IPS-20b (cell line): ENCODE results near the gene NAP1L5.
A peak's percentile ranks its signal among the peaks of the same experiment; 100 is the strongest.

Source experiments
- H3K27ac ChIP-seq: one replicate; pipeline ENCODE4 v1.5.1; 2013; ENCODE audit warnings: low read length
- H3K27me3 ChIP-seq: 2 replicates; pipeline ENCODE4 v1.6.1; 2013; ENCODE audit warnings: mild to moderate bottlenecking, low read length, inconsistent platforms; ENCODE audit not compliant: insufficient read depth
- H3K36me3 ChIP-seq: 2 replicates; pipeline ENCODE4 v1.6.1; 2013; ENCODE audit warnings: low read depth, mild to moderate bottlenecking, inconsistent platforms, low read length, moderate library complexity; ENCODE audit not compliant: insufficient read depth
- H3K4me1 ChIP-seq: 2 replicates; pipeline ENCODE4 v1.6.1; 2013; ENCODE audit warnings: mild to moderate bottlenecking, control low read depth, inconsistent platforms, low read length, moderate library complexity; ENCODE audit not compliant: insufficient read depth
- H3K4me3 ChIP-seq: 2 replicates; pipeline ENCODE4 v1.5.1; 2013; ENCODE audit warnings: mild to moderate bottlenecking, low read length, inconsistent platforms
- H3K9ac ChIP-seq: 2 replicates; pipeline ENCODE4 v1.6.1; 2013; ENCODE audit warnings: low read depth, mild to moderate bottlenecking, inconsistent platforms, low read length, moderate library complexity
- H3K9me3 ChIP-seq: 2 replicates; pipeline ENCODE4 v1.6.1; 2013; ENCODE audit warnings: mild to moderate bottlenecking, low read depth, low read length, inconsistent platforms; ENCODE audit not compliant: insufficient read depth

The NAP1L5 gene

GRCh38 chr4:88697141-88697540, 488 bp downstream of the NAP1L5 start:
- Histone ChIP-seq H3K27ac (no peak overlapping the region), H3K9ac (peak overlapping the region; percentile 24; the same call in 1 of the 2 replicates), H3K27me3 (no peaks in the 10 kb centered on the region; the same call in 1 of the 2 replicates), H3K36me3 (no peaks in the 10 kb centered on the region), H3K9me3 (no peaks in the 10 kb centered on the region), H3K4me1 (no peaks in the 10 kb centered on the region), H3K4me3 (peak overlapping the region; percentile 76)

- H3K4me1 ChIP-seq: no peaks in the 10 kb centered on the region
- no peaks in the 10 kb centered on the region for H3K36me3 ChIP-seq
- H3K27me3 ChIP-seq: no peaks in the 10 kb centered on the region; the same call in 1 of the 2 replicates
- no peak overlapping the region for H3K27ac ChIP-seq
- H3K4me3 ChIP-seq: peak overlapping the region; percentile 76
- no peaks in the 10 kb centered on the region for H3K9me3 ChIP-seq
- no peak overlapping the region for H3K9ac ChIP-seq
Measured at GRCh38 chr4:88696630-88697029, 999 bp downstream of the NAP1L5 start.

- no peak overlapping the region for H3K27ac ChIP-seq
- H3K9ac ChIP-seq: no peak overlapping the region
- no peaks in the 10 kb centered on the region for H3K9me3 ChIP-seq
- H3K4me3 ChIP-seq: no peak overlapping the region
- no peaks in the 10 kb centered on the region; the same call in 1 of the 2 replicates for H3K27me3 ChIP-seq
- H3K36me3 ChIP-seq: no peaks in the 10 kb centered on the region
- H3K4me1 ChIP-seq: no peaks in the 10 kb centered on the region
Measured at GRCh38 chr4:88693792-88694191, 3.8 kb downstream of the NAP1L5 start.

- Histone ChIP-seq H3K27ac (no peak overlapping the region), H3K9me3 (no peaks in the 10 kb centered on the region), H3K4me1 (no peaks in the 10 kb centered on the region), H3K4me3 (no peak overlapping the region), H3K36me3 (no peaks in the 10 kb centered on the region), H3K9ac (no peak overlapping the region), H3K27me3 (no peaks in the 10 kb centered on the region)
Measured at GRCh38 chr4:88690355-88690754, 7.3 kb downstream of the NAP1L5 start.

- H3K4me3 ChIP-seq: no peak overlapping the region
- no peak overlapping the region for H3K27ac ChIP-seq
- no peaks in the 10 kb centered on the region for H3K4me1 ChIP-seq
- no peaks in the 10 kb centered on the region for H3K9me3 ChIP-seq
- H3K27me3 ChIP-seq: no peaks in the 10 kb centered on the region
- no peaks in the 10 kb centered on the region; the same call in 1 of the 2 replicates for H3K36me3 ChIP-seq
- H3K9ac ChIP-seq: no peak overlapping the region
Measured at GRCh38 chr4:88681209-88681608, 16.4 kb downstream of the NAP1L5 start.

- Histone ChIP-seq H3K9ac (no peak overlapping the region), H3K27me3 (no peaks in the 10 kb centered on the region), H3K27ac (no peak overlapping the region), H3K9me3 (no peaks in the 10 kb centered on the region), H3K4me3 (no peak overlapping the region), H3K4me1 (no peaks in the 10 kb centered on the region), H3K36me3 (no peaks in the 10 kb centered on the region)
Measured at GRCh38 chr4:88675543-88675942, 22.1 kb downstream of the NAP1L5 start.

GRCh38 chr4:88674979-88675378, 22.6 kb downstream of the NAP1L5 start:
- Histone ChIP-seq H3K27me3 (no peaks in the 10 kb centered on the region), H3K9me3 (no peaks in the 10 kb centered on the region), H3K9ac (no peak overlapping the region), H3K4me3 (no peak overlapping the region), H3K27ac (no peak overlapping the region), H3K36me3 (no peaks in the 10 kb centered on the region), H3K4me1 (no peaks in the 10 kb centered on the region)

- Histone ChIP-seq H3K4me3 (no peak overlapping the region), H3K9ac (no peak overlapping the region), H3K36me3 (no peaks in the 10 kb centered on the region), H3K27ac (no peak overlapping the region), H3K27me3 (no peaks in the 10 kb centered on the region), H3K4me1 (no peaks in the 10 kb centered on the region), H3K9me3 (no peaks in the 10 kb centered on the region)
Measured at GRCh38 chr4:88674565-88674964, 23.1 kb downstream of the NAP1L5 start.

GRCh38 chr4:88673886-88674285, 23.7 kb downstream of the NAP1L5 start:
- no peaks in the 10 kb centered on the region for H3K4me1 ChIP-seq
- no peak overlapping the region for H3K4me3 ChIP-seq
- H3K27ac ChIP-seq: no peak overlapping the region
- no peaks in the 10 kb centered on the region for H3K36me3 ChIP-seq
- H3K9me3 ChIP-seq: no peaks in the 10 kb centered on the region
- H3K27me3 ChIP-seq: no peaks in the 10 kb centered on the region
- H3K9ac ChIP-seq: no peak overlapping the region

GRCh38 chr4:88672987-88673386, 24.6 kb downstream of the NAP1L5 start:
- Histone ChIP-seq H3K27me3 (no peaks in the 10 kb centered on the region), H3K4me1 (no peaks in the 10 kb centered on the region), H3K9ac (no peak overlapping the region), H3K27ac (no peak overlapping the region), H3K36me3 (no peaks in the 10 kb centered on the region), H3K9me3 (no peaks in the 10 kb centered on the region), H3K4me3 (no peak overlapping the region)

- no peak overlapping the region for H3K9ac ChIP-seq
Measured at GRCh38 chr4:88661739-88662138, 35.9 kb downstream of the NAP1L5 start.

GRCh38 chr4:88660446-88661294, 37.0 kb downstream of the NAP1L5 start:
- H3K36me3 ChIP-seq: no peaks in the 10 kb centered on the region
- no peak overlapping the region for H3K27ac ChIP-seq
- H3K4me3 ChIP-seq: no peak overlapping the region
- no peaks in the 10 kb centered on the region for H3K4me1 ChIP-seq
- H3K27me3 ChIP-seq: no peaks in the 10 kb centered on the region
- H3K9ac ChIP-seq: no peak overlapping the region
- H3K9me3 ChIP-seq: no peaks in the 10 kb centered on the region

More at GRCh38 chr4:88661739-88662138, 35.9 kb downstream of the NAP1L5 start:
- Histone ChIP-seq H3K27ac (no peak overlapping the region), H3K4me1 (no peaks in the 10 kb centered on the region), H3K4me3 (no peak overlapping the region), H3K27me3 (no peaks in the 10 kb centered on the region), H3K9me3 (no peaks in the 10 kb centered on the region), H3K36me3 (no peaks in the 10 kb centered on the region)
